Esophagus muscularis mucosa (tissue), 4 donors: ENCODE data around the gene LRRC39.

Source experiments
- CTCF ChIP-seq, 3 experiments: fragments of 200-600 bp in 2 of 3; fragments of 450-650 bp in 1 of 3; sonication (generic) in 2 of 3; IDR thresholded peaks; one replicate each; pipeline ENCODE4 v1.5.1; 2017 to 2019; ENCODE audit warnings: antibody characterized with exemption in 3 of 3, mild to moderate bottlenecking in 2 of 3, moderate library complexity in 1 of 3
- EP300 ChIP-seq: sonication (generic); formaldehyde crosslinking; IDR thresholded peaks from one replicate; pipeline ENCODE4 v1.6.1; 2017; ENCODE audit warnings: antibody characterized with exemption
- POLR2A ChIP-seq: fragments of 450-650 bp; IDR thresholded peaks from one replicate; pipeline ENCODE4 v1.6.1; 2017; ENCODE audit warnings: antibody characterized with exemption, moderate library complexity, mild to moderate bottlenecking, low read depth
- POLR2AphosphoS5 ChIP-seq, 2 donors: sonication (generic); formaldehyde crosslinking; IDR thresholded peaks; one replicate each; pipeline ENCODE4 v1.6.1; 2017; ENCODE audit warnings: antibody characterized with exemption in 2 of 2

GRCh38 chr1:100219457-100219856 lies 41.4 kb upstream of the LRRC39 start:
- TF ChIP-seq CTCF (IDR thresholded peaks at IDR 0.05), result no peak
- no peak for TF ChIP-seq EP300
- TF ChIP-seq POLR2A, result no peak
- no peak for TF ChIP-seq POLR2AphosphoS5 (IDR thresholded peaks at IDR 0.05)
